Muscle layer of colon (tissue), 2 donors: ENCODE measurements around the gene TICRR.

Source experiments
- H3K27ac ChIP-seq: one replicate; pipeline ENCODE4 v1.7.0; 2013; ENCODE audit warnings: low read depth, mild to moderate bottlenecking, low read length, moderate library complexity
- H3K27me3 ChIP-seq, 2 donors: one replicate each; pipeline ENCODE4 v1.7.0; 2013; ENCODE audit warnings: low read length in 2 of 2, mild to moderate bottlenecking in 2 of 2; ENCODE audit not compliant: insufficient read depth in 2 of 2, control insufficient read depth in 1 of 2
- H3K36me3 ChIP-seq: one replicate; pipeline ENCODE4 v1.7.0; 2013; ENCODE audit warnings: mild to moderate bottlenecking, low read length; ENCODE audit not compliant: insufficient read depth
- H3K4me1 ChIP-seq: one replicate; pipeline ENCODE4 v1.7.0; 2013; ENCODE audit warnings: mild to moderate bottlenecking, low read length; ENCODE audit not compliant: insufficient read depth
- H3K4me3 ChIP-seq, 2 donors: one replicate each; pipeline ENCODE4 v1.7.0; 2013; ENCODE audit warnings: low read length in 2 of 2, low read depth in 1 of 2, mild to moderate bottlenecking in 1 of 2, moderate library complexity in 1 of 2
- H3K9ac ChIP-seq: one replicate; pipeline ENCODE4 v1.7.0; 2013; ENCODE audit warnings: low read length
- H3K9me3 ChIP-seq: one replicate; pipeline ENCODE4 v1.7.0; 2013; ENCODE audit warnings: mild to moderate bottlenecking, low read length
- donor health status: abdominal sarcoma.
- donor health status: Adenocarcinoma of cecum.

TICRR gene

DNA sequence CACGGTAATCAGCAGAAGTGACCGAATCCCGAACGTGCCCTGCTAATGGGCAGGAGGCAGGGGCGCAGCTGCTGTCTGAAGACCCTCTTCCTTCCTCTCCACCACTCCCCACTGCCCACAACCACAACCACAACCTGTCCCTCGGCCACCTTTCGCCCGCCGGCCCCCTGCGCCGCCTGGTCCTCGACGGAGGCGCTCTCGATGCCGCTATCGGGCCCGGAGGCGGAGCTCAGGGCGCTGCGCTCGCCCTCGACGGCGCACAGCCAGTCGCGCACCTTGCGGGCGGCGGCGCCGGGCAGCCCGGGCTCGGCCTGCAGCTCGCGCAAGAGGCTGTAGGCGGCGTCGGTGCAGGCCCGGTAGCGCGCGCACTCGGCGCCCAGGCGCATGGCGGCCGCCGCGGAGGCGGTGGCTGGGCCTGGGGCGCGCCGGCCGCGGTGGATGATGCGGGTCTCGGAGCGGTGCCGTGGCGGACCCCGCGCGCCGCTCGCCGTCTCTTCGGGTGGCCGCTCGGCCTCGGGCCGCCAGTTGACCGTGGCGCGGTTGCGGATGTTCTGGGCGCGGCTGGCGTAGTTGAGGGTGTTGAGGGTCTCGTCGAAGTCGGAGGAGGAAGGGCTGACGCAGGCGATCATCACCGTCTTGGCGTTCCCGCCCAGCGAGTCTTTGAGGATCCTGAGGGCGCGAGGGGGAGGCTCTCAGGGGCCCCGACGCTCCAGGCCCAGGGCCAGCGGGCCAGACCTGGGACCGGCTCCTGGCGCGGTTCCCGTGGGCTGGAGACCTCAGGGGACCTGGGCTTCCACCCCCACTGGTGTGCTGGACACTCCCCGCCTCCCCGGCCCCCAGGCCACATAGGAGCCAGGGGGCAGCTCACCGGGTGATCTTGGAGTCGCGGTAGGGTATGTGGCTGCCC is 73.1 kb downstream of the TICRR start:
- Histone ChIP-seq H3K27ac (no peak overlapping the region), H3K36me3 (no peaks in the 10 kb centered on the region), H3K4me3 (no peak overlapping the region), H3K27me3 (no peaks in the 10 kb centered on the region), H3K9me3 (no peaks in the 10 kb centered on the region), H3K9ac (no peak overlapping the region), H3K4me1 (peaks cover 5% of the 10 kb centered on the region)

DNA sequence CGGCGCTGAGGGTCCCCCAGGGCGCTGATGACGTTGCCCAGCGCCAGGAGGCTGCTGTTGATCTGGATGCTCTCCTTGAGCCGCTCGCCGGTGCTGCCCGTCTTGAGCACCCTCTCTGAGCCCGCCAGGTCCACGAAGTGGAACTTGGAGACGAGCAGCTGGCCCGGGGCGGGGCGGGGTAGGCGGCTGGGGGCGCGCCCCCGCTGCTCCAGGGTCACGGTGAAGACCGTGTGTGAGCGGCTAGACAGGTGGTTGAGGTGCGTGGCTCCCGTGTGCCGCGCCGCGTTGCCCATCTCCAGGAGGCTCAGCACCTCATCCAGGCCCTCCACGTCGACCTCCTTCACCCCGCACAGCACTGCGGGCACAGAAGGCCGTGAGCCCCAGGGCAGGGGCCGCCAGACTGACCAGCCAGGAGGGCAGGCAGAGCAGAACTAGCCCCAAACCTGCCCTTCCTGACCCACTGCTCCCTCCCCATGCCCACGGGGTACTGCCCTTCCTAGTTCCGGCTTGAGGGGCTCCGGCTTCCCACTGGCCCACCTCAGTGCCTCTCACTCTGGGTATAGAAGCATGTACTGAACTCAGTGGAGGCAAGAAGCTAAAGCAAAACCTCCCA is 73.8 kb downstream of the TICRR start:
- Histone ChIP-seq H3K9me3 (no peaks in the 10 kb centered on the region), H3K9ac (no peak overlapping the region), H3K36me3 (no peaks in the 10 kb centered on the region), H3K27me3 (no peaks in the 10 kb centered on the region), H3K4me3 (no peak overlapping the region), H3K4me1 (peaks cover 5% of the 10 kb centered on the region), H3K27ac (no peak overlapping the region)

GRCh38 chr15:89649716-89650115 is 74.4 kb downstream of the TICRR start:
- Histone ChIP-seq H3K4me1 (peaks cover 10% of the 10 kb centered on the region), H3K9me3 (no peaks in the 10 kb centered on the region), H3K27me3 (no peaks in the 10 kb centered on the region), H3K36me3 (no peaks in the 10 kb centered on the region), H3K27ac (no peak overlapping the region), H3K4me3 (no peak overlapping the region), H3K9ac (no peak overlapping the region)

- no peak overlapping the region for H3K4me3 ChIP-seq
Measured at GRCh38 chr15:89652131-89652530, 76.9 kb downstream of the TICRR start.

DNA sequence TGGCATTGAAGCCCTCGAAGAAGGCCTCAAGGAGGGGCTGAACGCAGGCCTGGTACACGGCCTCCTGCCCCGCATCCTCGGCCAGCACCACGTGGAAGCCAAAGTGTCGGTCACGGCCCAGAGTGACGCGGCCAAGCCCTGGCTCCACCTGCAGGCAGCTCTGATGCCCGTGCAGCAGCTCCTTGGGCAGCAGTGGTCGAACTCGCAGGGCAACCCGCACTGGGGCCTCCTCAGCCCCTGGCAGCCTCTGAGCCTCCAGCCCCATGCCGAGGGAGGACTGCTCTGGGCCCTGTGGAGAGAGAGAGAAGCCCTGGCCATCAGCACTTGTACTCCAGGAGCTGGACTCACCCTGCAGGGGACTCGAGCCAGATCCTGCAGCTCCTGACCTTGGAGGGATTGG is 77.4 kb downstream of the TICRR start:
- Histone ChIP-seq H3K27me3 (no peaks in the 10 kb centered on the region), H3K4me1 (peaks cover 5% of the 10 kb centered on the region), H3K9ac (no peak overlapping the region), H3K36me3 (no peaks in the 10 kb centered on the region), H3K9me3 (no peaks in the 10 kb centered on the region), H3K4me3 (no peak overlapping the region), H3K27ac (no peak overlapping the region)

More at GRCh38 chr15:89652131-89652530, 76.9 kb downstream of the TICRR start:
- H3K36me3 ChIP-seq = no peaks in the 10 kb centered on the region
- H3K27ac ChIP-seq = no peak overlapping the region
- no peaks in the 10 kb centered on the region for H3K27me3 ChIP-seq
- peaks cover 9% of the 10 kb centered on the region for H3K4me1 ChIP-seq
- no peaks in the 10 kb centered on the region for H3K9me3 ChIP-seq
- no peak overlapping the region for H3K9ac ChIP-seq

DNA sequence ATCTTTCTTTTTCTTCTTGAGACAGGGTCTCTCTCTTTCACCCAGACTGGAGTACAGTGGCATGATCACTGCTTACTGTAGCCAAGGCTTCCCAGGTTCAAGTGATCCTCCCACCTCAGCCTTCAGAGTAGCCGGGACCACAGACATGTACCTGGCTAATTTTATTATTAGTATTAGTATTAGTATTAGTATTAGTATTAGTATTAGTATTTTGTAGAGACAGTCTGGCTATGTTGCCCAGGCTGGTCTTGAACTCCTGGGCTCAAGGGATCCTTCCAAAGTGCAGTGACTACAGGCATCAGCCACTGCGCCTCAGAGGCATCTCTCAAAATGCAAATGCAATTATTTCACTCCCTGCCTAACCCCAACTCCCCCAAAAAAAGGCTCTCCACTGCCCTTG is 78.3 kb downstream of the TICRR start:
- H3K4me3 ChIP-seq = no peak overlapping the region
- H3K36me3 ChIP-seq = no peaks in the 10 kb centered on the region

GRCh38 chr15:89654301-89654761 is 79.1 kb downstream of the TICRR start:
- H3K27ac ChIP-seq = no peak overlapping the region
- peak overlapping the region; percentile 70 to 77 for H3K4me3 ChIP-seq
- H3K9ac ChIP-seq = peak overlapping the region; percentile 41

More for the DNA sequence above, 78.3 kb downstream of the TICRR start:
- Histone ChIP-seq H3K4me1 (peaks cover 5% of the 10 kb centered on the region), H3K27ac (no peak overlapping the region), H3K9ac (no peak overlapping the region), H3K27me3 (no peaks in the 10 kb centered on the region), H3K9me3 (no peaks in the 10 kb centered on the region)

GRCh38 chr15:89654847-89655805 is 79.9 kb downstream of the TICRR start, which contains the start of gene KIF7:
Gene KIF7 (minus strand): TSS chr15:89655467. CDS start chr15:89652930, 2,537 bp downstream.
- Histone ChIP-seq H3K4me3 (peak within 1 kb of the TSS; percentile 70 to 77), H3K27ac (peak within 1 kb of the TSS; percentile 58), H3K36me3 (no peaks in the 10 kb centered on the region), H3K9ac (peak within 1 kb of the TSS; percentile 41), H3K27me3 (no peaks in the 10 kb centered on the region), H3K9me3 (no peaks in the 10 kb centered on the region), H3K4me1 (peaks cover 5% of the 10 kb centered on the region)

More at GRCh38 chr15:89654301-89654761, 79.1 kb downstream of the TICRR start:
- Histone ChIP-seq H3K4me1 (peaks cover 5% of the 10 kb centered on the region), H3K27me3 (no peaks in the 10 kb centered on the region), H3K36me3 (no peaks in the 10 kb centered on the region), H3K9me3 (no peaks in the 10 kb centered on the region)

DNA sequence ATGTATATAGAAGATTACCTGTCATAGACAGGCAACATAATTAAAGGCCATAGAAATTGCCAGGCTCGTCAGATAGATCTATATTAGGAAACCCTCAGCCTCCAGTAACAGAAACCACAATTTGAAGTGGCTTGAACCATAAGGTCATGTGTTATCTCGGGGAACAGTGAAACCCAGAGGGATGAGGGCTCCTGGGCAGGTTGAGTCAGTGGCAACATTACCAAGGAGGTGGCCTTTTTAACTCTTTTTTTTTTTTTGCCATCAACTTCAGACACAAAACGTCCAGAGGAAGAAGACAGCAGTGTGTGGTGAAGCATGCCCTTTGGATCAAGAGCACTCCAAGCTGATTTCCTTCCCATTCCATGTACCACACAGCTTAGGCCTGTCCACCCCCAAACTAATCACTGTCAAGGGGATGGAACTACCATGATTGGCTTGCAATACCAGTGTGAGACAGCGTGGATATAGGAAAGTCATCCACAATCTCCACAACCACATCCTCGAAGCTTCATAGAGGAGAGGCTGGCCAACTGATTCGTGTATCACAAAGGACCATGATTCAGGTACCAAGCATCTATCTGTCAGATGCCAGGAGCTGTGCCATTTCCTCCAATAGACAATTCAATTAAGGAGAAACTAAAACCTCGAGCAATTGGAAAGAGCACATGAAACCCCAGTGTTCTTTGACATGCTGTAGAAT is 81.0 kb downstream of the TICRR start:
- H3K4me1 ChIP-seq = peaks cover 5% of the 10 kb centered on the region
- H3K27ac ChIP-seq = no peak overlapping the region
- no peaks in the 10 kb centered on the region for H3K9me3 ChIP-seq
- H3K4me3 ChIP-seq = no peak overlapping the region
- H3K27me3 ChIP-seq = no peaks in the 10 kb centered on the region
- H3K36me3 ChIP-seq = no peaks in the 10 kb centered on the region
- no peak overlapping the region for H3K9ac ChIP-seq

- no peaks in the 10 kb centered on the region for H3K36me3 ChIP-seq
- no peak overlapping the region for H3K27ac ChIP-seq
- H3K4me3 ChIP-seq = no peak overlapping the region
- peaks cover 5% of the 10 kb centered on the region for H3K4me1 ChIP-seq
- H3K27me3 ChIP-seq = no peaks in the 10 kb centered on the region
- no peak overlapping the region for H3K9ac ChIP-seq
- H3K9me3 ChIP-seq = no peaks in the 10 kb centered on the region
Measured at GRCh38 chr15:89657686-89658200, 82.5 kb downstream of the TICRR start.
